ENCODE data around the gene TRIM59. TPM values are rescaled to one million over a fixed set of nuclear protein-coding genes. Genes with fewer than 3 reads are reported as not detected.

TRIM59 gene
- total and polyA plus RNA-seq, 2 donors (not counting 1 experiment from before 2014, with no cell fraction given), result 5.0 to 22.0 TPM

- Mint-ChIP-seq H3K9me3 (ENCODE audit: insufficient read depth) (peaks cover 3% of the 10 kb centered on the region), H3K4me1 (no peaks in the 10 kb centered on the region), H3K27ac (no peak overlapping the region), H3K27me3 (peaks cover 25% of the 10 kb centered on the region), H3K4me3 (no peak overlapping the region)
- no peak for ATAC-seq (ENCODE audit: low read depth)
- ChIA-PET POLR2A (no interaction called here), CTCF (interaction anchor here (1.1 kb wide), 1 partner anchor 51 kb away, joined by 5 read pairs; no protein-coding TSS in a partner anchor)
- intact Hi-C loops (cut with micrococcal nuclease), result no loop called here
- no peak overlapping the region for H3K4me3 ChIP-seq (ENCODE audit: control extremely low read depth in 1 of 5, extremely low read depth in 1 of 5, insufficient read depth in 1 of 5, low read depth in 2 of 5, low read length in 4 of 5)
- H3K9ac ChIP-seq (ENCODE audit: low read length), result no peak overlapping the region
- H2AFZ ChIP-seq (ENCODE audit: insufficient read depth, low read depth, low read length, poor library complexity, severe bottlenecking), result no peak overlapping the region
- 100% methylated on average over 1 of the region's 2 CpGs for WGBS (ENCODE audit: insufficient coverage)
- H3K9me3 ChIP-seq (ENCODE audit: control extremely low read depth in 1 of 3, control insufficient read depth in 2 of 3, insufficient read depth in 1 of 3, low read length in 2 of 3), result no peaks in the 10 kb centered on the region
- DNase-seq, result no peak
- no peak overlapping the region for H3K4me2 ChIP-seq (replicated peaks; ENCODE audit: low read depth, low read length, poor library complexity, severe bottlenecking)
- no peak for TF ChIP-seq EZH2 (IDR thresholded peaks at IDR 0.05; ENCODE audit: borderline replicate concordance, insufficient read depth, low read depth, low read length, poor library complexity, severe bottlenecking)
- no peaks in the 10 kb centered on the region for H3K36me3 ChIP-seq (replicated peaks in 1 of 2; ENCODE audit: control extremely low read depth in 1 of 2, control insufficient read depth in 1 of 2, extremely low read depth in 1 of 2, insufficient read depth in 2 of 2, low read length in 1 of 2)
- H3K27me3 ChIP-seq (replicated peaks in 1 of 4; ENCODE audit: control extremely low read depth in 1 of 4, control insufficient read depth in 3 of 4, insufficient read depth in 4 of 4, low read length in 3 of 4), result peaks cover 0 to 3% (median 0%) of the 10 kb centered on the region in 4 experiments
- no peaks in the 10 kb centered on the region for H4K20me1 ChIP-seq (ENCODE audit: control insufficient read depth, insufficient read depth, low read length, poor library complexity, severe bottlenecking)
- H3K27ac ChIP-seq (ENCODE audit: low read length in 2 of 2), result no peak overlapping the region
- no peaks in the 10 kb centered on the region for H3K79me2 ChIP-seq (ENCODE audit: control insufficient read depth, insufficient read depth, low read length)
- H3K4me1 ChIP-seq (ENCODE audit: control insufficient read depth in 2 of 2, insufficient read depth in 2 of 2, low read length in 2 of 2), result no peaks in the 10 kb centered on the region
Measured at GRCh38 chr3:160464321-160464720, 14.7 kb upstream of the TRIM59 start.

GRCh38 chr3:160460033-160460432 is 10.4 kb upstream of the TRIM59 start:
- Histone ChIP-seq H3K9me3 (ENCODE audit: control extremely low read depth in 1 of 3, control insufficient read depth in 2 of 3, insufficient read depth in 1 of 3, low read length in 2 of 3) (no peaks in the 10 kb centered on the region), H3K36me3 (replicated peaks in 1 of 2; ENCODE audit: control extremely low read depth in 1 of 2, control insufficient read depth in 1 of 2, extremely low read depth in 1 of 2, insufficient read depth in 2 of 2, low read length in 1 of 2) (no peaks in the 10 kb centered on the region), H4K20me1 (ENCODE audit: control insufficient read depth, insufficient read depth, low read length, poor library complexity, severe bottlenecking) (no peaks in the 10 kb centered on the region), H3K79me2 (ENCODE audit: control insufficient read depth, insufficient read depth, low read length) (no peaks in the 10 kb centered on the region), H3K27ac (ENCODE audit: low read length in 2 of 2) (no peak overlapping the region), H3K4me1 (ENCODE audit: control insufficient read depth in 2 of 2, insufficient read depth in 2 of 2, low read length in 2 of 2) (no peaks in the 10 kb centered on the region), H3K4me3 (ENCODE audit: control extremely low read depth in 1 of 5, extremely low read depth in 1 of 5, insufficient read depth in 1 of 5, low read depth in 2 of 5, low read length in 4 of 5) (no peak overlapping the region), H3K9ac (ENCODE audit: low read length) (no peak overlapping the region), H3K27me3 (replicated peaks in 1 of 4; ENCODE audit: control extremely low read depth in 1 of 4, control insufficient read depth in 3 of 4, insufficient read depth in 4 of 4, low read length in 3 of 4) (peaks cover 0 to 3% (median 0%) of the 10 kb centered on the region in 4 experiments), H2AFZ (ENCODE audit: insufficient read depth, low read depth, low read length, poor library complexity, severe bottlenecking) (no peak overlapping the region), H3K4me2 (replicated peaks; ENCODE audit: low read depth, low read length, poor library complexity, severe bottlenecking) (no peak overlapping the region)
- ChIA-PET POLR2A (no interaction called here), CTCF (interaction anchor here (2.2 kb wide), 1 partner anchor 10 kb away, joined by 9 read pairs; the partner anchor contains the start of gene TRIM59)
- Mint-ChIP-seq H3K4me3 (no peak overlapping the region), H3K27ac (no peak overlapping the region), H3K9me3 (ENCODE audit: insufficient read depth) (no peaks in the 10 kb centered on the region), H3K4me1 (no peaks in the 10 kb centered on the region), H3K27me3 (peaks cover 15% of the 10 kb centered on the region)
- DNase-seq (no peak), ATAC-seq (ENCODE audit: low read depth) (no peak)
- intact Hi-C loops (cut with micrococcal nuclease), result no loop called here
- TF ChIP-seq EZH2 (IDR thresholded peaks at IDR 0.05; ENCODE audit: borderline replicate concordance, insufficient read depth, low read depth, low read length, poor library complexity, severe bottlenecking), result no peak
- TF ChIP-seq, protein P1, sequence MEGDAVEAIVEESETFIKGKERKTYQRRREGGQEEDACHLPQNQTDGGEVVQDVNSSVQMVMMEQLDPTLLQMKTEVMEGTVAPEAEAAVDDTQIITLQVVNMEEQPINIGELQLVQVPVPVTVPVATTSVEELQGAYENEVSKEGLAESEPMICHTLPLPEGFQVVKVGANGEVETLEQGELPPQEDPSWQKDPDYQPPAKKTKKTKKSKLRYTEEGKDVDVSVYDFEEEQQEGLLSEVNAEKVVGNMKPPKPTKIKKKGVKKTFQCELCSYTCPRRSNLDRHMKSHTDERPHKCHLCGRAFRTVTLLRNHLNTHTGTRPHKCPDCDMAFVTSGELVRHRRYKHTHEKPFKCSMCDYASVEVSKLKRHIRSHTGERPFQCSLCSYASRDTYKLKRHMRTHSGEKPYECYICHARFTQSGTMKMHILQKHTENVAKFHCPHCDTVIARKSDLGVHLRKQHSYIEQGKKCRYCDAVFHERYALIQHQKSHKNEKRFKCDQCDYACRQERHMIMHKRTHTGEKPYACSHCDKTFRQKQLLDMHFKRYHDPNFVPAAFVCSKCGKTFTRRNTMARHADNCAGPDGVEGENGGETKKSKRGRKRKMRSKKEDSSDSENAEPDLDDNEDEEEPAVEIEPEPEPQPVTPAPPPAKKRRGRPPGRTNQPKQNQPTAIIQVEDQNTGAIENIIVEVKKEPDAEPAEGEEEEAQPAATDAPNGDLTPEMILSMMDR (IDR thresholded peaks at IDR 0.05), result no peak
- WGBS (ENCODE audit: insufficient coverage), result 80% methylated on average over 1 of the region's 3 CpGs

Measured in B cell (primary cell).